B cell (primary cell): ENCODE results near the gene NTN1. TPM values are rescaled to one million over a fixed set of nuclear protein-coding genes. Genes with fewer than 3 reads are reported as not detected.

Experiments used
- ATAC-seq: fragments of 200-7000 bp; cut with Tn5 transposase; one replicate; pipeline ENCODE4 v1.10.0; 2021; ENCODE audit warnings: low read depth, mild to moderate bottlenecking, moderate number of reproducible peaks, moderate library complexity
- CTCF ChIA-PET: fragments of 350-600 bp; sonication (Branson Sonifier 250); formaldehyde crosslinking; loops from one replicate; lab custom pipeline; 2021; ENCODE audit warnings: antibody characterized with exemption, inconsistent platforms; lab: Charles Lee
- POLR2A ChIA-PET: fragments of 350-600 bp; sonication (Branson Sonifier 250); formaldehyde crosslinking; loops from one replicate; lab custom pipeline; 2021; ENCODE audit warnings: antibody characterized with exemption; lab: Charles Lee
- DNase-seq: peaks from one replicate; pipeline ENCODE4 v3.0.0; 2013
- H2AFZ ChIP-seq: 2 replicates; pipeline ENCODE4 v1.6.1; 2012; ENCODE audit warnings: mild to moderate bottlenecking, low read depth, low read length; ENCODE audit not compliant: insufficient read depth, poor library complexity, severe bottlenecking
- H3K27ac ChIP-seq, 2 donors: 1 replicate in 1 of 2; 2 replicates in 1 of 2; pipeline ENCODE4 v1.5.1; 2012 to 2013; ENCODE audit warnings: low read length in 2 of 2, mild to moderate bottlenecking in 2 of 2, moderate library complexity in 1 of 2
- H3K27me3 ChIP-seq, 4 experiments: fragments of 200-600 bp in 1 of 4; sonication (generic) in 1 of 4; replicated peaks in 1 of 4; 1 replicate in 2 of 4; 2 replicates in 2 of 4; pipeline versions ENCODE4 v1.6.1 to v1.7.0; 2013 to 2016; ENCODE audit warnings: low read length in 3 of 4, mild to moderate bottlenecking in 2 of 4, mixed read lengths in 1 of 4, moderate library complexity in 1 of 4; ENCODE audit not compliant: insufficient read depth in 4 of 4, control insufficient read depth in 3 of 4; ENCODE audit errors: control extremely low read depth in 1 of 4
- H3K36me3 ChIP-seq, 2 experiments: replicated peaks in 1 of 2; 1 replicate in 1 of 2; 2 replicates in 1 of 2; pipeline versions ENCODE4 v1.6.1 to v1.7.1; 2013; ENCODE audit warnings: low read length in 1 of 2; ENCODE audit not compliant: insufficient read depth in 2 of 2, control insufficient read depth in 1 of 2; ENCODE audit errors: control extremely low read depth in 1 of 2, extremely low read depth in 1 of 2
- H3K4me1 ChIP-seq, 2 donors: fragments of 200-600 bp in 1 of 2; sonication (generic) in 1 of 2; 1 replicate in 1 of 2; 2 replicates in 1 of 2; pipeline versions ENCODE4 v1.5.1 to v1.6.1; 2013 to 2017; ENCODE audit warnings: low read length in 2 of 2; ENCODE audit not compliant: control insufficient read depth in 2 of 2, insufficient read depth in 2 of 2
- H3K4me2 ChIP-seq: replicated peaks from 2 replicates; pipeline ENCODE3; 2012; ENCODE audit warnings: mild to moderate bottlenecking, low read depth, low read length; ENCODE audit not compliant: poor library complexity, severe bottlenecking
- H3K4me3 ChIP-seq, 5 experiments: fragments of 200-600 bp in 1 of 5; sonication (generic) in 1 of 5; 1 replicate in 3 of 5; 2 replicates in 2 of 5; pipeline versions ENCODE4 v1.5.1 to v1.7.0; 2011 to 2016; ENCODE audit warnings: low read length in 4 of 5, mild to moderate bottlenecking in 4 of 5, low read depth in 2 of 5, control low read depth in 1 of 5, moderate library complexity in 1 of 5; ENCODE audit not compliant: insufficient read depth in 1 of 5; ENCODE audit errors: control extremely low read depth in 1 of 5, extremely low read depth in 1 of 5
- H3K79me2 ChIP-seq: fragments of 200-600 bp; sonication (generic); one replicate; pipeline ENCODE4 v1.6.0; 2016; ENCODE audit warnings: low read length; ENCODE audit not compliant: control insufficient read depth, insufficient read depth
- H3K9ac ChIP-seq: fragments of 200-600 bp; sonication (generic); 2 replicates; pipeline ENCODE4 v1.6.1; 2017; ENCODE audit warnings: mild to moderate bottlenecking, low read length, moderate library complexity
- H3K9me3 ChIP-seq, 3 donors: one replicate each; pipeline versions ENCODE4 v1.6.1 to v1.7.1; 2013; ENCODE audit warnings: low read length in 2 of 3; ENCODE audit not compliant: control insufficient read depth in 2 of 3, insufficient read depth in 1 of 3; ENCODE audit errors: control extremely low read depth in 1 of 3
- H4K20me1 ChIP-seq: 2 replicates; pipeline ENCODE4 v1.6.0; 2012; ENCODE audit warnings: mild to moderate bottlenecking, low read length; ENCODE audit not compliant: insufficient read depth, control insufficient read depth, poor library complexity, severe bottlenecking
- H3K27ac Mint-ChIP-seq: one replicate; pipeline ENCODE4 v1.8.0; 2021; ENCODE audit warnings: mixed read lengths
- H3K27me3 Mint-ChIP-seq: one replicate; pipeline ENCODE4 v1.8.0; 2021; ENCODE audit warnings: mixed read lengths
- H3K4me1 Mint-ChIP-seq: one replicate; pipeline ENCODE4 v1.8.0; 2021; ENCODE audit warnings: mixed read lengths
- H3K4me3 Mint-ChIP-seq: one replicate; pipeline ENCODE4 v1.8.0; 2021; ENCODE audit warnings: mixed read lengths
- H3K9me3 Mint-ChIP-seq: one replicate; pipeline ENCODE4 v1.8.0; 2022; ENCODE audit warnings: mixed read lengths; ENCODE audit not compliant: insufficient read depth
- EZH2 ChIP-seq: IDR thresholded peaks from 2 replicates; pipeline ENCODE4 v1.6.1; 2012; ENCODE audit warnings: borderline replicate concordance, low read depth, mild to moderate bottlenecking, moderate library complexity, low read length; ENCODE audit not compliant: insufficient read depth, poor library complexity, severe bottlenecking
- WGBS: methylation state at CpG from one replicate; pipeline ENCODE4 v1.1.5; 2013; ENCODE audit warnings: missing lambda C conversion rate; ENCODE audit not compliant: insufficient coverage; 5-methylcytosine and 5-hydroxymethylcytosine counted together
- intact Hi-C: fragments of 100-400 bp; cut with micrococcal nuclease; formaldehyde crosslinking; loops from one replicate; pipeline ENCODE4 v1.10.0; 2022
- polyA plus RNA-seq: library from polyadenylated mRNA; depleted of rRNA; stranded (reverse); fragments of >200 nt; gene quantifications from 2 replicates; pipeline ENCODE4 v1.2.3, GENCODE V29; 2012
- total RNA-seq, 2 donors: library from RNA; stranded (reverse); fragments of 120-200 nt in 1 of 2; gene quantifications; 1 replicate in 1 of 2; 2 replicates in 1 of 2; pipeline versions ENCODE4 v1.2.3 to v1.2.4, GENCODE V29; 2013 to 2022
- TF ChIP-seq, protein P1 (sequence below): fragments of 200-600 bp; IDR thresholded peaks from one replicate; pipeline ENCODE4 v1.8.0; 2022; ENCODE audit warnings: antibody characterized with exemption, mild to moderate bottlenecking

Gene NTN1
- total and polyA plus RNA-seq, 2 donors (not counting 1 experiment from before 2014, with no cell fraction given) = 0.10 to 0.25 TPM

DNA sequence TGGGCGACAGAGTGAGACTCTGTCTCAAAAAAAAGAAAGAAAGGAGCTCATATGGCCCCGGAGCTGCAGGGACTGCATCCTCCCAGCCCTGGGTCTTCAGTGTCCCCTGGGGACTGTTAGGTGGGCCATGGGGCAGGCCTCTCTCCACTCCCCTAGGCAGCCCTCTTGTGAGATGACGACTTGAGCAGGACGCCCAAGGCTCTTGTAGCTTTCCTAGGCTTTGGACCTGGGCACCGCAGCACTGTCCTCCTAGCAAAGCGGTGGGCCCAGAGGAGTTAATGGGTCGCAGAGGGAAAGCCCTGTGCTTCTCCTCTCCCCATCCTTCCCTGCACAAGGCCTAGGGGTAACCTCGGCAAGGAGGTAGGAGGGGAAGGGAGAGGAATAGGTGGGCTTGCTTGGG is 202.2 kb downstream of the NTN1 start:
- ATAC-seq = no peak
- Mint-ChIP-seq H3K9me3 (no peaks in the 10 kb centered on the region), H3K4me1 (no peaks in the 10 kb centered on the region), H3K4me3 (no peak overlapping the region), H3K27ac (no peak overlapping the region), H3K27me3 (peaks cover 3% of the 10 kb centered on the region)
- Histone ChIP-seq H3K27ac (no peak overlapping the region), H3K4me3 (no peak overlapping the region), H3K4me1 (peaks cover 0 to 5% of the 10 kb centered on the region in 2 donors), H3K79me2 (no peaks in the 10 kb centered on the region), H3K36me3 (no peaks in the 10 kb centered on the region), H2AFZ (no peak overlapping the region), H3K9ac (no peak overlapping the region), H3K27me3 (no peaks in the 10 kb centered on the region), H3K9me3 (peaks cover 0 to 4% (median 0%) of the 10 kb centered on the region in 3 donors), H4K20me1 (no peaks in the 10 kb centered on the region), H3K4me2 (no peak overlapping the region)
- WGBS = 93% methylated on average over 3 of the region's 8 CpGs
- intact Hi-C loops = no loop called here
- TF ChIP-seq, protein P1, sequence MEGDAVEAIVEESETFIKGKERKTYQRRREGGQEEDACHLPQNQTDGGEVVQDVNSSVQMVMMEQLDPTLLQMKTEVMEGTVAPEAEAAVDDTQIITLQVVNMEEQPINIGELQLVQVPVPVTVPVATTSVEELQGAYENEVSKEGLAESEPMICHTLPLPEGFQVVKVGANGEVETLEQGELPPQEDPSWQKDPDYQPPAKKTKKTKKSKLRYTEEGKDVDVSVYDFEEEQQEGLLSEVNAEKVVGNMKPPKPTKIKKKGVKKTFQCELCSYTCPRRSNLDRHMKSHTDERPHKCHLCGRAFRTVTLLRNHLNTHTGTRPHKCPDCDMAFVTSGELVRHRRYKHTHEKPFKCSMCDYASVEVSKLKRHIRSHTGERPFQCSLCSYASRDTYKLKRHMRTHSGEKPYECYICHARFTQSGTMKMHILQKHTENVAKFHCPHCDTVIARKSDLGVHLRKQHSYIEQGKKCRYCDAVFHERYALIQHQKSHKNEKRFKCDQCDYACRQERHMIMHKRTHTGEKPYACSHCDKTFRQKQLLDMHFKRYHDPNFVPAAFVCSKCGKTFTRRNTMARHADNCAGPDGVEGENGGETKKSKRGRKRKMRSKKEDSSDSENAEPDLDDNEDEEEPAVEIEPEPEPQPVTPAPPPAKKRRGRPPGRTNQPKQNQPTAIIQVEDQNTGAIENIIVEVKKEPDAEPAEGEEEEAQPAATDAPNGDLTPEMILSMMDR = no peak
- ChIA-PET CTCF (no interaction called here), POLR2A (interaction anchor here (1.2 kb wide), 1 partner anchor 16 kb away, joined by 3 read pairs; no protein-coding TSS in a partner anchor)
- no peak for DNase-seq

DNA sequence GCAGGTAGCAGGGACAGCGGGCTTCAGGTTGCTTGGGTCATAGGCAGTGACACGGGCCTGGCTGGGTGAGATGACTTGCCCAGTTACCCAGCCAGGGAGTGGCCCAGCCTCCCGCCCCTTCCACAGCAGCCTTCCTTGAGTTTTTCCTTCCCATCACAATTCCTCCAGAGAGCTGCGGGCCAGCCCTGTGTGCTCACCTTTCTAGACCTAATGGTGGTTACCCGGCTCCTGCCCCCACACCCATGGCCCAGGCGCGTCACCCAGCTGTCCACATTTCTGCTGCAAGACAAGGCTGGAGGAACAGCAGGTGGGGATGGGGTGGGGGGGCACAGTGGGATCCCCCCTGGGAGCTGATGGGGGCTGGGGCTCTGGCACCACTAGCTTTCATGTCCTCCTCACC is 203.2 kb downstream of the NTN1 start:
- POLR2A ChIA-PET = no interaction called here
- Histone ChIP-seq H3K4me1 (peaks cover 0 to 5% of the 10 kb centered on the region in 2 donors), H3K4me3 (no peak overlapping the region), H3K36me3 (no peaks in the 10 kb centered on the region), H3K79me2 (no peaks in the 10 kb centered on the region), H3K9me3 (peaks cover 0 to 4% (median 0%) of the 10 kb centered on the region in 3 donors), H3K27ac (no peak overlapping the region), H3K27me3 (no peaks in the 10 kb centered on the region), H3K4me2 (no peak overlapping the region), H2AFZ (no peak overlapping the region), H3K9ac (no peak overlapping the region), H4K20me1 (no peaks in the 10 kb centered on the region)
- Mint-ChIP-seq H3K9me3 (no peaks in the 10 kb centered on the region), H3K27ac (no peak overlapping the region), H3K27me3 (peaks cover 3% of the 10 kb centered on the region), H3K4me3 (no peak overlapping the region), H3K4me1 (no peaks in the 10 kb centered on the region)
- ATAC-seq (no peak), DNase-seq (no peak)
- CTCF ChIA-PET = no interaction called here
- intact Hi-C loops = no loop called here
- WGBS = 97% methylated on average over 4 of the region's 7 CpGs
- TF ChIP-seq, protein P1 = no peak
- no peak for TF ChIP-seq EZH2
